Endothelial cell of umbilical vein (primary cell): ENCODE data around the gene ADCY7. TPM values are rescaled to one million over a fixed set of nuclear protein-coding genes. Genes with fewer than 3 reads are reported as not detected.

Experiments used
- BruUV-seq: library from RNA; stranded (reverse); fragments of 400-500 nt; replicated peaks from 2 replicates; lab custom pipeline; 2021; lab: Mats Ljungman, UMichigan
- CTCF ChIA-PET: fragments of 300-600, 350-600 bp; sonication (Branson Sonifier 250); formaldehyde crosslinking; loops from one replicate; lab custom pipeline; 2021; ENCODE audit warnings: antibody characterized with exemption, inconsistent platforms; lab: Charles Lee
- POLR2A ChIA-PET: fragments of 300-600, 350-600 bp; sonication (Branson Sonifier 250); formaldehyde crosslinking; loops from one replicate; lab custom pipeline; 2021; ENCODE audit warnings: antibody characterized with exemption, inconsistent platforms; lab: Charles Lee
- DNase-seq: peaks from one replicate; pipeline ENCODE4 v3.0.0-alpha.2; 2011; ENCODE audit warnings: low read depth, low spot score
- FAIRE-seq: peaks from 2 replicates; lab custom pipeline; 2011; peaks lifted over from hg19 to GRCh38; lab: Jason Lieb, UNC
- H2AFZ ChIP-seq: 2 replicates; pipeline ENCODE4 v1.6.0; 2012; ENCODE audit warnings: low read depth, low read length, control low read depth, inconsistent platforms
- H3K27ac ChIP-seq: 2 replicates; pipeline ENCODE4 v1.5.1; 2011; ENCODE audit warnings: low read depth, mild to moderate bottlenecking, control low read depth, low read length, moderate library complexity; ENCODE audit not compliant: insufficient read depth
- H3K27me3 ChIP-seq, 2 experiments: 2 replicates each; pipeline versions ENCODE4 v1.6.0 to v1.6.1; 2011; ENCODE audit warnings: low read length in 2 of 2, mixed read lengths in 1 of 2; ENCODE audit not compliant: control insufficient read depth in 2 of 2, insufficient read depth in 2 of 2
- H3K36me3 ChIP-seq, 2 experiments: 2 replicates in 1 of 2; 3 replicates in 1 of 2; pipeline ENCODE4 v1.5.1; 2011; ENCODE audit warnings: low read length in 2 of 2, mild to moderate bottlenecking in 1 of 2, moderate library complexity in 1 of 2; ENCODE audit not compliant: control insufficient read depth in 2 of 2, insufficient read depth in 2 of 2; ENCODE audit errors: extremely low read depth in 1 of 2
- H3K4me1 ChIP-seq: 3 replicates; pipeline ENCODE4 v1.5.1; 2011; ENCODE audit warnings: mild to moderate bottlenecking, low read length; ENCODE audit not compliant: control insufficient read depth, insufficient read depth; ENCODE audit errors: extremely low read depth
- H3K4me2 ChIP-seq: 2 replicates; pipeline ENCODE4 v1.6.1; 2011; ENCODE audit warnings: low read length, control low read depth, mixed read lengths; ENCODE audit not compliant: insufficient read depth
- H3K4me3 ChIP-seq, 3 experiments: fragments of 200-600 bp in 1 of 3; sonication (generic), shearing (Covaris generic) in 1 of 3; replicated peaks in 1 of 3; 2 replicates each; pipeline ENCODE4 v1.5.1; 2011 to 2016; ENCODE audit warnings: control low read depth in 3 of 3, low read length in 3 of 3, mild to moderate bottlenecking in 2 of 3, inconsistent platforms in 1 of 3, low read depth in 1 of 3, moderate library complexity in 1 of 3; ENCODE audit not compliant: insufficient read depth in 1 of 3
- H3K79me2 ChIP-seq: 2 replicates; pipeline ENCODE4 v1.6.0; 2012; ENCODE audit warnings: low read length, inconsistent platforms; ENCODE audit not compliant: control insufficient read depth, insufficient read depth
- H3K9ac ChIP-seq: replicated peaks from 2 replicates; pipeline ENCODE3; 2011; ENCODE audit warnings: low read length, control low read depth; ENCODE audit not compliant: insufficient read depth; ENCODE audit errors: extremely low read depth
- H3K9me1 ChIP-seq: replicated peaks from 3 replicates; pipeline ENCODE4 v1.6.0; 2011; ENCODE audit warnings: mild to moderate bottlenecking, low read length; ENCODE audit not compliant: control insufficient read depth, insufficient read depth; ENCODE audit errors: extremely low read depth
- H3K9me3 ChIP-seq: replicated peaks from 2 replicates; pipeline ENCODE4 v1.5.1; 2012; ENCODE audit warnings: low read length, inconsistent platforms; ENCODE audit not compliant: control insufficient read depth, insufficient read depth
- H4K20me1 ChIP-seq: replicated peaks from 2 replicates; pipeline ENCODE3; 2011; ENCODE audit warnings: mild to moderate bottlenecking, low read length; ENCODE audit not compliant: control insufficient read depth, insufficient read depth; ENCODE audit errors: extremely low read depth
- JUN ChIP-seq: IDR thresholded peaks from 2 replicates; pipeline ENCODE4 v1.6.1; 2011; ENCODE audit warnings: borderline replicate concordance, low read depth; ENCODE audit not compliant: insufficient read length, insufficient read depth
- MYC ChIP-seq: IDR thresholded peaks from one replicate; pipeline ENCODE4 v1.6.1; 2011; ENCODE audit warnings: mild to moderate bottlenecking, low read depth, low read length
- POLR2A ChIP-seq: IDR thresholded peaks from 2 replicates; pipeline ENCODE4 v1.6.1; 2012; ENCODE audit warnings: low read depth, mild to moderate bottlenecking, control low read depth, low read length
- dilution Hi-C: fragments of 300-500 bp; cut with MboI; formaldehyde crosslinking; loops from one replicate; pipeline ENCODE4 v1.15.0; 2019; ENCODE audit warnings: low sequenced_read_pairs; ENCODE audit not compliant: extremely low pct_ligation_motif_present
- intact Hi-C: fragments of 100-400 bp; cut with micrococcal nuclease; formaldehyde crosslinking; loops from one replicate; pipeline ENCODE4 v1.10.0; 2022
- polyA plus RNA-seq, 4 experiments: library from polyadenylated mRNA; depleted of rRNA in 3 of 4; stranded (reverse) in 3 of 4; unstranded in 1 of 4; fragments of >200 nt; gene quantifications; 2 replicates each; pipeline versions ENCODE4 v1.2.1 to v1.2.3, GENCODE V29; 2011 to 2012; ENCODE audit warnings: missing spikeins in 1 of 4
- total RNA-seq: library from RNA; stranded (reverse); gene quantifications from 2 replicates; pipeline ENCODE4 v1.2.3, GENCODE V29; 2021
- TF ChIP-seq, protein P1 (sequence below): IDR thresholded peaks from 2 replicates; pipeline ENCODE4 v1.6.1; 2011; ENCODE audit not compliant: insufficient read depth, insufficient read length

The ADCY7 gene
- total and polyA plus RNA-seq, 2 donors (not counting 3 experiments of a cell fraction or from before 2014, with no cell fraction given) = 3.5 to 9.3 TPM

DNA sequence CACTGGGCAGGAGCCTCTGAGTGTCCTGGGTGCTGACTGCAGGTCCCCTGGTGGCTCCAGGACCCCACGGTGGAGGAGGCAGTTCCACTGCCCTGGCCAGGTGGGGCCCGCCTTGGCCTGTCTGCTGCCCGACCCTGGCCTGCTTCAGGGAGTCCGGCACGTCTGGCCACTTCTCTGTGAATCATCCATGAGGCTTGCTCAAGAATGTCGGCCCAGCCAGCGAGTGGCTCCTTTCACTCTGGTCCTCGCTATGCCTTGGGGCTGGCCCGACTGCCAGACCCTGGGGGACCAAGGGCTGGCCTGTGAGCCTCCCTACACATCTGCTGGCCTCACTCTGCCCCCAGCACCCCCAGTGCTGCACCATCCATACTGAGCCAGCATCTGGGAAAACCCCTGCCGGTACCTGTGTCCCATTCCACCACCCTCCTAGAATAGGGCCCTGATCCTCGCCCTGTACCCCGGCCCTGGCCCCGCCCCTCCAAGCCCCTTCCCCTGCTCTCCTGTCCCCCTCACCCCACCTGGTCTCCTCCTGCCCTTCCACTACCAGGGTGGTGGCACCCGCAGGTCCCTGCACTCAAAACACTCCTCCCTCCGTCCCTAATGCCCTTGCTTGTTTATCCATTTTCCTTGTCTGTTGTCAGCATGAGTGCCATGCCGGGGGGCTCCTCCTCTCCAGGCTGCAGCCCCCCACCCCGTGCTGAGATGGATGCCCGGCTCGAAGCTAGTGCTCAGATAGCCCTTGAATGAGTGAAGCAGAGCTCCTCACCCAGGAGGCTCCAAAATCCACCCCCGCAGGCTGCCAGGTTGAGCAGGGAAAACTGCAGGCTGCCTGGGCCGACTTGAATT, 35.5 kb downstream of the ADCY7 start:
- intact Hi-C loops (no loop called here), dilution Hi-C loops (no loop called here)
- H3K4me3 ChIP-seq = no peak overlapping the region
- no peaks in the 10 kb centered on the region for H3K79me2 ChIP-seq
- TF ChIP-seq, protein P1, sequence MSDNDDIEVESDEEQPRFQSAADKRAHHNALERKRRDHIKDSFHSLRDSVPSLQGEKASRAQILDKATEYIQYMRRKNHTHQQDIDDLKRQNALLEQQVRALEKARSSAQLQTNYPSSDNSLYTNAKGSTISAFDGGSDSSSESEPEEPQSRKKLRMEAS = no peak
- TF ChIP-seq MYC = no peak
- no peak for TF ChIP-seq JUN
- TF ChIP-seq POLR2A = no peak
- CTCF ChIA-PET = no interaction called here
- BruUV-seq = no TSS peak
- H2AFZ ChIP-seq = no peak overlapping the region
- no peak for FAIRE-seq
- POLR2A ChIA-PET = no interaction called here
- no peaks in the 10 kb centered on the region for H3K4me1 ChIP-seq
- no peaks in the 10 kb centered on the region for H3K36me3 ChIP-seq
- DNase-seq = no peak
- no peaks in the 10 kb centered on the region for H3K9me3 ChIP-seq
- H3K4me2 ChIP-seq = no peak overlapping the region
- H3K27ac ChIP-seq = no peak overlapping the region
- no peaks in the 10 kb centered on the region for H3K27me3 ChIP-seq
- H3K9me1 ChIP-seq = no peaks in the 10 kb centered on the region
- no peak overlapping the region for H3K9ac ChIP-seq
- H4K20me1 ChIP-seq = no peaks in the 10 kb centered on the region

DNA sequence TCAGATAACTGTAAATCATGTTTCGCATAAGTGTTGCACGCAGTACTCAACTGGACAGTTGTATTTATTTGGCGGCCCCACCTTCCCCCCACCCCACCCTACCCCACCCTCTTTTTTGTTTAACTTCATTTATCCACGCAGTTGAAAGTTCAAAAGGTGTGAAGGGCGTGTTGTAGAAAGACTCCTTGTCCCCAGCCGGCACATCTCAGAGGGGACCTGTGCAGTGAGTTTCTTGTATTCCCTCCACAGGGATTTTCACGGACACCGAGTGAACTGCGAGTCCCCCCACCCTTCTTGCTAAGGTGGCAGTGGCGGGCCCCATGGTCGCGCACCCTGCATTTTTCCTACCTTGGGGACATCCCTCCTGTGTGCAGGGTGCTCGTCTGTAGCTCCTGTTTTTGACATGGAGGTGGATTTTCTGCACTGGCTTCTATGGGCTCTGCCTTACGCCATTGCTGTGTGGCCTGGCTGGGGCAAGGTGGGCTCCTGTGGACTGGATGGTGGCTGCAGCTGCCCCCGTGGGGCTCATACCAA, 36.2 kb downstream of the ADCY7 start:
- CTCF ChIA-PET = no interaction called here
- Histone ChIP-seq H3K27me3 (no peaks in the 10 kb centered on the region), H3K9ac (no peak overlapping the region), H3K9me1 (no peaks in the 10 kb centered on the region), H3K36me3 (no peaks in the 10 kb centered on the region), H3K4me3 (no peak overlapping the region), H3K4me1 (no peaks in the 10 kb centered on the region), H3K9me3 (no peaks in the 10 kb centered on the region), H3K27ac (no peak overlapping the region), H3K4me2 (no peak overlapping the region), H2AFZ (no peak overlapping the region), H3K79me2 (no peaks in the 10 kb centered on the region), H4K20me1 (no peaks in the 10 kb centered on the region)
- FAIRE-seq (no peak), DNase-seq (no peak)
- dilution Hi-C loops (no loop called here), intact Hi-C loops (no loop called here)
- no TSS peak for BruUV-seq
- no peak for TF ChIP-seq MYC
- TF ChIP-seq, protein P1 = no peak
- POLR2A ChIA-PET = no interaction called here
